SK-N-MC (cell line): ENCODE measurements around the gene AFF3.

ENCODE experiments used
- EZH2 ChIP-seq: fragments of 200-600 bp; sonication (generic); IDR thresholded peaks from one replicate; pipeline ENCODE4 v1.6.1; 2017; ENCODE audit warnings: antibody characterized with exemption
- FOXP2 ChIP-seq: optimal IDR thresholded peaks from 2 replicates; pipeline ENCODE3; 2011; ENCODE audit warnings: mild to moderate bottlenecking, moderate library complexity; ENCODE audit not compliant: insufficient read depth; ENCODE audit errors: extremely low read length, control extremely low read depth
- POLR2AphosphoS5 ChIP-seq: IDR thresholded peaks from 2 replicates; pipeline ENCODE4 v1.6.1; 2012; ENCODE audit warnings: mild to moderate bottlenecking, low read depth, low read length, borderline replicate concordance

DNA sequence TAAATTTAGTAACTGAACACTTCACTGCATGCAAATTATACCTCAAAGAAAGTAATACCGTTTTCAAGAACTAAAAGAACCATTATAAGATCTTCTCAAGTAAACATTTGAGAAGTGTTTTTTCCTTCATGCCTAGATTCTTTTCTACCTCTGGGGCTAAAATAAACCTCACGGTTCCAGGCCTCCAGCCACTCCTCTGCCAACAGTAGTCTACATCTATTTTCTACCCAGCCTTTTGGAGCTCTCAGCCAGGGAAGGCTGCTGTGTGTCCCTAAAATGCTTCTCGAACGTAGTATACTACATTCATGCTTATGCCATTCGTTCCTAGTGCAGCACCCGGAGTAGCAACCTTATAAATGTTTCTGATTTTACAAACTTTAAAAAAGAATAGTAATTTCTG is 219.7 kb downstream of the AFF3 start:
- TF ChIP-seq EZH2, result no peak
- no peak for TF ChIP-seq POLR2AphosphoS5
- no peak for TF ChIP-seq FOXP2
